MCF 10A (cell line): ENCODE data around the gene ASH1L. TPM values are rescaled to one million over a fixed set of nuclear protein-coding genes. Genes with fewer than 3 reads are reported as not detected.
A peak's percentile ranks its signal among the peaks of the same experiment; 100 is the strongest.
"Not testable (repeated sequence)": the region's sequence is repeated elsewhere in the genome, so short reads cannot be mapped to it uniquely, and the experiment has no call there.

Experiments used
- BruUV-seq: library from RNA; stranded (reverse); fragments of 400-500 nt; replicated peaks from 2 replicates; lab custom pipeline; 2021; lab: Mats Ljungman, UMichigan
- CTCF ChIA-PET: fragments of 300-600 bp; sonication (Branson Sonifier 250); formaldehyde crosslinking; extraction: SDS; loops from one replicate; lab custom pipeline; 2021; ENCODE audit warnings: antibody characterized with exemption, inconsistent platforms; lab: Yijun Ruan, JAX
- POLR2A ChIA-PET: fragments of 300-600, 350-650 bp; sonication (Branson Sonifier 250); formaldehyde crosslinking; extraction: SDS; loops from one replicate; lab custom pipeline; 2020; ENCODE audit warnings: antibody characterized with exemption, inconsistent platforms; lab: Yijun Ruan, JAX
- DNase-seq: peaks from one replicate; pipeline ENCODE4 v3.0.0-alpha.2; 2018; ENCODE audit not compliant: unreplicated experiment
- H3K27ac Mint-ChIP-seq: one replicate; pipeline ENCODE4 v1.8.0; 2022; ENCODE audit warnings: mild to moderate bottlenecking, low read depth, mixed read lengths; ENCODE audit not compliant: unreplicated experiment
- H3K27me3 Mint-ChIP-seq: one replicate; pipeline ENCODE4 v1.8.0; 2022; ENCODE audit warnings: mixed read lengths; ENCODE audit not compliant: insufficient read depth, unreplicated experiment
- H3K36me3 Mint-ChIP-seq: one replicate; pipeline ENCODE4 v1.8.0; 2022; ENCODE audit warnings: mild to moderate bottlenecking, moderate library complexity, mixed read lengths; ENCODE audit not compliant: insufficient read depth, unreplicated experiment
- H3K4me1 Mint-ChIP-seq: one replicate; pipeline ENCODE4 v1.8.0; 2022; ENCODE audit warnings: mixed read lengths; ENCODE audit not compliant: insufficient read depth, unreplicated experiment
- H3K4me3 Mint-ChIP-seq: one replicate; pipeline ENCODE4 v1.8.0; 2022; ENCODE audit warnings: mild to moderate bottlenecking, moderate library complexity, mixed read lengths; ENCODE audit not compliant: unreplicated experiment
- H3K9me3 Mint-ChIP-seq: one replicate; pipeline ENCODE4 v1.8.0; 2022; ENCODE audit warnings: mixed read lengths; ENCODE audit not compliant: unreplicated experiment
- CTCF ChIP-seq: fragments of 200-600 bp; IDR thresholded peaks from one replicate; pipeline ENCODE4 v1.8.0; 2022; ENCODE audit warnings: antibody characterized with exemption, mild to moderate bottlenecking; ENCODE audit not compliant: unreplicated experiment
- intact Hi-C: fragments of 100-400 bp; cut with micrococcal nuclease; formaldehyde crosslinking; loops from 2 replicates; pipeline ENCODE4 v1.14.1; 2022
- total RNA-seq: library from RNA; stranded (reverse); gene quantifications from 2 replicates; pipeline ENCODE4 v1.2.3, GENCODE V29; 2022

The ASH1L gene
- total RNA-seq, 1 experiment from 2014 or later: 59.1 TPM

GRCh38 chr1:155433128-155433830, 129.3 kb downstream of the ASH1L start:
- H3K27me3 Mint-ChIP-seq, H3K9me3 Mint-ChIP-seq, H3K4me1 Mint-ChIP-seq, POLR2A ChIA-PET, DNase-seq, intact Hi-C loops, BruUV-seq, H3K4me3 Mint-ChIP-seq, H3K27ac Mint-ChIP-seq: not testable (repeated sequence)
- H3K36me3 Mint-ChIP-seq: peaks cover 80% of the 10 kb centered on the region
- CTCF ChIA-PET: interaction anchor here (0.5 to 0.9 kb wide), 4 partner anchors 11 to 40 kb away, joined by 3 to 4 read pairs (median 3); no protein-coding TSS in a partner anchor

GRCh38 chr1:155424091-155424490, 138.5 kb downstream of the ASH1L start:
- no peak overlapping the region for H3K4me3 Mint-ChIP-seq
- no peaks in the 10 kb centered on the region for H3K9me3 Mint-ChIP-seq
- no peaks in the 10 kb centered on the region for H3K4me1 Mint-ChIP-seq
- H3K27ac Mint-ChIP-seq: no peak overlapping the region
- no peaks in the 10 kb centered on the region for H3K27me3 Mint-ChIP-seq
- no TSS peak for BruUV-seq
- H3K36me3 Mint-ChIP-seq: peaks cover 62% of the 10 kb centered on the region
- intact Hi-C loops: no loop called here
- CTCF ChIA-PET: no interaction called here
- TF ChIP-seq CTCF: no peak
- POLR2A ChIA-PET: no interaction called here
- no peak for DNase-seq

- no peak for DNase-seq
- ChIA-PET CTCF (interaction anchor here (1.4 kb wide), 1 partner anchor 12 kb away, joined by 4 read pairs; no protein-coding TSS in a partner anchor), POLR2A (no interaction called here)
- Mint-ChIP-seq H3K4me1 (no peaks in the 10 kb centered on the region), H3K9me3 (no peaks in the 10 kb centered on the region), H3K27me3 (no peaks in the 10 kb centered on the region), H3K27ac (no peak overlapping the region), H3K36me3 (peaks cover 59% of the 10 kb centered on the region), H3K4me3 (no peak overlapping the region)
- no TSS peak for BruUV-seq
- no peak for TF ChIP-seq CTCF
- intact Hi-C loops: no loop called here
These were observed 141.8 kb downstream of the ASH1L start for GRCh38 chr1:155420788-155421187.

- DNase-seq: peak; percentile 23
- H3K27me3 Mint-ChIP-seq, BruUV-seq, H3K27ac Mint-ChIP-seq, H3K9me3 Mint-ChIP-seq, H3K4me3 Mint-ChIP-seq, intact Hi-C loops, H3K4me1 Mint-ChIP-seq: not testable (repeated sequence)
- ChIA-PET POLR2A (interaction anchor here (2.2 kb wide), 1 partner anchor 10 kb away, joined by 4 read pairs; no protein-coding TSS in a partner anchor), CTCF (interaction anchor here (0.5 to 1.4 kb wide), 3 partner anchors 29 to 179 kb away, joined by 3 to 4 read pairs (median 3); no protein-coding TSS in a partner anchor)
- peaks cover 71% of the 10 kb centered on the region for H3K36me3 Mint-ChIP-seq
These were observed 150.8 kb downstream of the ASH1L start for GRCh38 chr1:155411840-155412239.

GRCh38 chr1:155410931-155411330, 151.7 kb downstream of the ASH1L start:
- POLR2A ChIA-PET: interaction anchor here (1.3 to 2.2 kb wide), 3 partner anchors 9 to 15 kb away, joined by 3 to 4 read pairs (median 4); no protein-coding TSS in a partner anchor
- BruUV-seq: no TSS peak

More at GRCh38 chr1:155410931-155411330, 151.7 kb downstream of the ASH1L start:
- H3K4me1 Mint-ChIP-seq: no peaks in the 10 kb centered on the region
- TF ChIP-seq CTCF: no peak
- H3K9me3 Mint-ChIP-seq: no peaks in the 10 kb centered on the region
- H3K27me3 Mint-ChIP-seq: no peaks in the 10 kb centered on the region
- peaks cover 76% of the 10 kb centered on the region for H3K36me3 Mint-ChIP-seq
- H3K4me3 Mint-ChIP-seq: no peak overlapping the region
- intact Hi-C loops: no loop called here
- no peak for DNase-seq
- no peak overlapping the region for H3K27ac Mint-ChIP-seq
- CTCF ChIA-PET: no interaction called here
